T follicular helper cell (primary cell): ENCODE data around the gene EVI5.

Source experiments
- DNase-seq: peaks from one replicate; pipeline ENCODE4 v3.0.0-alpha.2; 2020; ENCODE audit warnings: low read depth

EVI5 gene

GRCh38 chr1:92519043-92519442, 265.9 kb downstream of the EVI5 start:
- no peak for DNase-seq

GRCh38 chr1:92516574-92516973, 268.3 kb downstream of the EVI5 start:
- DNase-seq, result no peak

GRCh38 chr1:92515796-92516201, 269.1 kb downstream of the EVI5 start:
- no peak for DNase-seq

GRCh38 chr1:92511541-92511940, 273.4 kb downstream of the EVI5 start:
- no peak for DNase-seq

- DNase-seq, result no peak
Observed at GRCh38 chr1:92509619-92510018, 275.3 kb downstream of the EVI5 start.

- DNase-seq, result no peak
Observed at GRCh38 chr1:92505015-92505692, 279.8 kb downstream of the EVI5 start.

- no peak for DNase-seq
Observed at GRCh38 chr1:92504291-92505014, 280.5 kb downstream of the EVI5 start.

- DNase-seq, result no peak
Observed at GRCh38 chr1:92503926-92504285, 281.0 kb downstream of the EVI5 start.

GRCh38 chr1:92503043-92503925, 281.6 kb downstream of the EVI5 start:
- no peak for DNase-seq

- no peak for DNase-seq
Observed at GRCh38 chr1:92502247-92502646, 282.7 kb downstream of the EVI5 start.

- DNase-seq, result no peak
Observed at GRCh38 chr1:92500552-92500951, 284.4 kb downstream of the EVI5 start.

- no peak for DNase-seq
Observed at GRCh38 chr1:92495392-92496063, 289.4 kb downstream of the EVI5 start.

GRCh38 chr1:92494485-92495141, 290.3 kb downstream of the EVI5 start:
- DNase-seq, result no peak

- DNase-seq, result no peak
Observed at GRCh38 chr1:92493139-92493538, 291.8 kb downstream of the EVI5 start.

GRCh38 chr1:92488832-92489231, 296.1 kb downstream of the EVI5 start:
- DNase-seq, result no peak

GRCh38 chr1:92488416-92488815, 296.5 kb downstream of the EVI5 start:
- no peak for DNase-seq

- DNase-seq, result no peak
Observed at GRCh38 chr1:92487078-92487605, 297.8 kb downstream of the EVI5 start.

- peak; percentile 30 for DNase-seq
Observed at GRCh38 chr1:92486251-92487077, 298.4 kb downstream of the EVI5 start, which contains the start of gene GFI1. GFI1 (minus strand) TSS chr1:92486925; CDS start chr1:92483487, 3,438 bp downstream.

- peak; percentile 67 for DNase-seq
Observed at GRCh38 chr1:92485381-92486250, 299.3 kb downstream of the EVI5 start.
